GM18508 (cell line): ENCODE results near the gene SH3BP4.

Experiments
- ATAC-seq: cut with Tn5 transposase; IDR thresholded peaks from one replicate; pipeline ENCODE4 v1.9.1; 2021; ENCODE audit warnings: moderate number of reproducible peaks; ENCODE audit not compliant: insufficient read depth, unreplicated experiment

SH3BP4 gene

DNA sequence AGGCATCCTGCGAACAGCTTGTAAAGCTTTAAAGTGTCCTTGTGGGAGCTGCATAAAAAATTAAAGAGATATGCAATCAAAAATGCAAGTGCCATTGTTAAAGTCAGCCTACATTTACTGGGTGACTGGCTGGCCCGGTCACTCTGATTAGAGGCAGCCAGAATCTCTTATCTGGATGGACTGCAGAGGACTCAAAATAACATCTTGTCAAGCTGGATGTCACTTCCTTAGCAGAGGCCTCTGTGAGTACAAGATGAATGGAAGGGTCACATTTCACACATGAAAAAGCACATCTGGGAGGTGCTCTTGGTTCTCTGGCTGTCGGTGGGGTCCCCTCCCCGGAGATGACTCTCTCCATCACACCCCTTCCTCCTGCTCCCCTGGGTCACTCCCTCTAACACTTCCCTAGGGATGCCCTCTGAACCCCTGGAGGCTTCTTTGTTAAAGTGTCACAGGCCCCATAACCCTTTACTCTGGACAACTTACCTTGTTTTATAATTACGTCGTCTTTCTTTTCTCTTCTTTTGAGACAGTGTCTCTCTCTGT is 122.1 kb downstream of the SH3BP4 start:
- no peak for ATAC-seq

DNA sequence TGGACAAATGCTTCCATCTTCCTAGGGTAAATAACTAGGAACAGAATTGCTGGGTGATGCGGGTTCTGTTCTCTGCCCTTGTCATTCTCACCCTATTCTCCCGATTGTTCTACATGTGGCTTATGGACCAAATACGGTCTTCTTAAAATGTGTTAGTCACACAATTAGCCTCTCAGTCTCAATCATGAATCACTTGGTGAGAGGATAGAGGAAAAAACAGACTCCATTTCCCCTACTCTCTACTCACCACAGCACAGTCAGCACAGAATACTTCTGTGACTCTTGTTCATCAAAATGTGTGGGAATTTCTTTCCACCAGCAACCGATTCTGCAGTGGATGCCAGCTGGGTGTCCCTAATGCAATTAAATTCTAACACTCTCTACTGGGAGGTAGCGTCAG is 125.2 kb downstream of the SH3BP4 start:
- no peak for ATAC-seq

DNA sequence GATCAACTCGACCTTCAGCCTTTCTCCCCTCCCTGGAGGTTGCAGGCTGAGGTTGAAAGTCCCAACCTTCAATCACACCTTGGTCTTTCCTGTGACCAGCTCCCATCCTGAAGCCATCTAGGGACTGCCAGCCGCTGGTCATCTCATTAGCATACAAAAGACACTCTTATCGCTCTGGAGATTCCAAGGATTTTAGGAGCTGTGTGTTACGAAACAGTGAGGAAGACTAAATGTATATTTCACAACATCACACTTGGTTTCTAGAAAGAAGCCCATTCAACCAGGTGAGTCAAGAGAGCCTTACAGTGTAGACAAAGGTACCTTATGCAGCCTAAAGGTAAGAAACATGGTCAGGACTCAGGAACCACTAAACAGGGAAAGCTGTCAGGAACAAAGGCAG is 126.4 kb downstream of the SH3BP4 start:
- ATAC-seq, result no peak

DNA sequence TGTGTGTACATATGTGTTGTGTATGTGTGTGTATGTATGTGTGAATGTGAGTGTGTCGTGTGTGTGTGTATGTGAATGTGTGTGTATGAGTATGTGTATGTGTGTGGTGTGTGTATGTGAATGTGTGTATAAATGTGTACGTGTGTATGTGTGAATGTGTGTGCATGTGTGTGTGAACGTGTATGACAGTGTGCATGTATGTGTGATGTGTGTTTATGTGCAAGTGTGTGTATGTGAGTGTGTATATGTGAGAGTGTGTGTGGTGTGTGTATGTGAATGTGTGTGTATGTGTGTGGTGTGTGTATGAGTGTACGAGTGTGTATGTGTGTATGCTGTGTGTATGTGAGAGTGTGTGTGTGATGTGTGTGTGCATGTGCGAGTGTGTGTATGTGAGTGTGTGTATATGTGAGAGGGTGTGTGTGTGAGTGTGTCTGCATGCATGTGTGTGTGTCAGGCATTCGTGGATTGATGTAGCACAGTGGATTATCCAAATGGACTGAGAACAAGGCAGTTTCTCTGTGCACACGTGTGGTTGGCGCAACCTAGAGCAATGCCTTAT is 127.2 kb downstream of the SH3BP4 start:
- no peak for ATAC-seq

DNA sequence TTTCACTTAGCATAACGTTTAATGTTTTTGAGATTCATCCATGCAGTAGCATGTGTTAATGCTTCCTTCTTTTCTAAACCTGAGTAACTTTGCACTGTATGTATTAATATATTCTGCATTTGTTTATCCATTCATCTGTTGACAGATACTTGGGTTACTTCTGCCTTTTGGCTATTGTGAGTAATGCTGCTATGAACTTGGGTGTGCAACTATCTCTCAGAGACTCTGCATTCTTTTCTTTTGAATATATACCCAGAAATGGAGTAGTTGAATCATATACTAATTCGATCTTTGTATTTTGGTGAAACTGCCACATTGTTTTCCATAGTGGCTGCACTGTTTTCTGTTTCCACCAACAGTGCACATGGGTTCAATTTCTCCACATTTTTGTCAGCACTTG is 128.3 kb downstream of the SH3BP4 start:
- no peak for ATAC-seq

DNA sequence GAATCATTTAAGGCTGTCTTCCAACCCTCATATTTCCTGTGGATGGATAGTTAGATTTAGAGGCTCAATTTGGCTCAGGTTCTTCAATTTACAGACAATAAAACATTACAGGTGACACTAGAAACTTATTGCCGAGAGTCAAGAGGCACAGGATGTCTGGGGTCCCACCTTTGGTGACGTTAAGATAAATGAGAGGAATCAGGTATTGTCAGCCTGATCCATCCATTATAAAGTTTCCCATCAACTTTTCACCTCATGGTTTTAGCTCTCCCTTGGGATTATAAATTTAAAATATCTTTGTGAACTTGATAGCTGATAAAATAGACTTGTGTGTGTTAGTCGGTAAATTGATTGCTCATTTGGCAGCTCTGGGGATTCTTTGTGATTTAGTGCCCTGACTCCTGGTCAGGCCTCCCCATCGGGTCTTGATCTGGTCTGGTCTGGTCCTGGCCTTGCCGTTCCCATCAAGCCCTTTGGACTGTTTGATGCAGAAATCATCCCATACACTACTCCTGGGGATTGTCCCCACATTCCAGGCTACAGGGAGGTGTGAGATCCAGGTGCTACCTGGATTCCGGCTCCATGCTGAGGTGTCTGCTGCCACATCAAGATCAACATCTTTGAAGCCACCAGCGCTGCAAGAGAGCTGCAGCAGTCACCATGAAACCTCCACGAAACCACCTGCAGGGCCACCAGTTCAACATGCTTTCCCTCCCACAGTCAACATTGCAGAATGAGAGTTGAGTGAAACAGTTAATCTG is 130.9 kb downstream of the SH3BP4 start:
- no peak for ATAC-seq

DNA sequence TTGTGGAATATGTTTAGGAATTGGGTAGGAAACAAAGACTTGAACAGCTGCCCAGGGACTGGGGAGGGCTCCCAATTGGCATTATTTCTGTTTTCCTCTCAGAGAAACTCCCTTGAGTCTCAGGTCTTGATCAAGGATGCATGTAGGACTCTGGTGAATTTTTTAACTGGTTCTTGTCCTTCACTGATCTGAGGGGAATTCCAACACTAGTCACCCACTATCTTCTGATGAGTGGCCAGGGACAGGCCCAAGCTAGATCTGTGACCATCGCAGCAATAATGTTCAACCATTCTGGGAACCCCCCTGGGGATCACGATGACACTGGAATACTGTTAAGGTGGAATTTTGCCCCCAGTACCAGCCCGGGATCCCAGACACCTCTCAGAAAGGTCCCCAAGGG is 132.0 kb downstream of the SH3BP4 start:
- no peak for ATAC-seq

DNA sequence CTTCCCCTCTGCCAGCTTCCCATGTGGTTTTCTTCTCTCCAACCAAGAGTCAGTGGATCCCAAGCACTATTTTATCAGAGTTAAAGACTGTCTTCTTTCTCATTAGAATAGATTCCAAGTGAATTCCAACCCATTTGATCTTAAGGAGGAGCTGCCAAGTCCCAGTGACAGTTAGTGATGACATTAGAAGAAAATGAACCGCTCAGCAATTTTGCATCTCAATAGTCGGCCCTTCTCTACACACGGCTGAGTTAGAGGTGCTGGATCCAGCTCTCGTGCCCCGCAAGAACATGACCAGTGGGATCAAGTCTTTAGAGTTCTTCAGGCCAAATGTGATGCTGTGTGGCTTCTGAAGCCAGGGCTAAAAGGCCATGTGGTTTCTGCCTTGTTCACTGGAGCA is 132.6 kb downstream of the SH3BP4 start:
- no peak for ATAC-seq

DNA sequence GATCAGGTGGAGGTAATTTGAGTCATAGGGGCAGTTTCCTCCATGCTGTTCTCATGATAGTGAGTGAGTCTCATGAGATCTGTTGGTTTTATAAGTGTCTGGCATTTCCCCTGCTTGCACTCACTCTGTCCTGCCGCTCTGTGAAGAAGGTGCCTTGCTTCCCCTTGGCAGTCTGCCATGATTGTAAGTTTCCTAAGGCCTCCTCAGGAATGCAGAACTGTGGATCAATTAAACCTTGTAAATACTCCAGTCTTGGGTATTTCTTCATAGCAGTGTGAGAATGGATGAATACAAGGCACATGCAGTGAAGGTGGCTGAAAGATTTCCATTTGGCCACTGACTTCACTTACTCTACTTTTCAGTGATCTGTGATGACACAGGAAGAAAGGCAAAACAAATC is 133.7 kb downstream of the SH3BP4 start:
- no peak for ATAC-seq

DNA sequence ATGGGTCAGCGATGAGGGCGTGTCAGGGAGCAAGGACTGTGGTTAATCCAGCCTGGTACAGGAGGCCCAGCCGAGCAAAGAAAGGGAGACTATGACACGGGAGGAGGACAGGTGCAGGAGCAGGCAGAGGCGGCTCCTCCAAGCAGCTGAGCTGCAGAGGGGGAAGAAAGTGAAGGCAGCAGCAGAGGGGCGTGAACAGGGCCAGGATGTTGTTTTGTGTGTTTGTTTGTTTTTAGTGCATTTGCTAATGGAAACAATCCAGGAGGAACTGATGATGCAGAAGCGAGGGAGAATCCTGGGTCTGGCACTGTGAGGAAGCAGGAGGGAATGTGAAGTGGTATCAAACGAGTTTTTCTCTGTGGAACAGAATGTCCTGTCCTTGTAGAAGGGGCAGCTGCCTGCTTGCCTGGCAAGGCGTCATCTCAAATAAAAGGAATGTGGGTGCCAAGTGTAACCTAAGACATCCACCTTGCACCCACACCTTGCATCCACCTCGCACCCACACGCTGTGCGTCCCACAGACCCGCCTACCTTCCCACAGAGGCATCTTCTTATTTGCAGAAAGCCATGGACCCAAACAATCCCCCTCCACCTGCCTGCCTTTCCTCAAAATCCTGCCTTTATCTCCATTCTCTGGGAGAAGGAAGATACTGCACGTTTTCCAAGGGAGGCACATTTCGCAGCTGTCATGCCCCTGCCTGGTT is 134.8 kb downstream of the SH3BP4 start:
- ATAC-seq, result no peak

DNA sequence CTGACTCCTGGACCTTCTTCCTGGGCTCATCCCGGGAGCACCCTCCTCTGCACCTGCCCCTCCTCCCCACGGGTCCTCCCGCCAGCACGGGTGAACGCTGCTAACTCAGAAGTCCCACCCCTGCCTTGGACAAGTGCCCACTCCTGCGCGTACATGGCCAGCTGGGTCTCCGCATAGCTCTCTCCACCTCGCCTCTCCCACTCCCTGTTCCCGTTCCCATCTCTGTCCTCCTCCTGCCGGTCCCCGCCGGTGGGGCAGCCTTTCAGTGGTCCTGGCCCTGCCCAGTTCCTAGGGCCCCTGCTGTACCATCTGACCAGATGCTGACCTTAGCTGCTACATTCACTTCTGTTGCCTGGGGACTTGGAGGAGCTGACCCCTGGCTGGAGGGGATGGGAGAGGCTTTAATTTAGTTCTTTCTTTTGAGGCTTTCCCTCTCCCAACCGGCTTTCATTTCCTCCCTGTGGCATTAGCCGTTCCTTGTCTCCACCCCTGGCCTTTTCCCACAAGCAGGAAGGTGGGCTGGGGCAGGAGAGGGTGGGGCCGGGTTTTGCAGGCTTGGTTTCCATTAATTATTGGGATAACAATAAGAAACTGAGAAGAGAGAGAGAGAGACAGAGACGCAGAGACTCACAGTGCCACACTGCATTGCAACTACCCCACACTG is 136.1 kb downstream of the SH3BP4 start:
- ATAC-seq, result no peak

DNA sequence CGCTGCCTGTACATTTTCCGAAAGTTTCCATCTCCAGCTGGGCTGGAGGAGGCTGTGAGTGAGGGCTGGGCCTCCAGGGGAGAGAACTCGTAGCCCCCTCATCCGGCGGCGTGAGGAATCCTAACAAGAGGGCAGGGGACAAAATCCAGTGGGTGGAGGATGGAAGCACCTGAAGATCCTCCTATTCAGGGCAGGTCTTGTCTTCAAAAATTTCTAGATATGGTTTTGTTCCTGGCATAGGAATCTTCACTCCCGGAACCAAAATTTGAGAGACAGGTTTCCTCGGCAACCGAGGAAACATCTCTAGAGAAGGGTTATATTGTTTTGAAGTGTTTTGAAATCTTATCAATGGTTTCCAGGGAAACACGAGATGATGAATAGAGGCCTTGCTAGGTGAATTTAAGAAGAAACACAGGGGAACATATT is 136.7 kb downstream of the SH3BP4 start:
- ATAC-seq, result no peak

DNA sequence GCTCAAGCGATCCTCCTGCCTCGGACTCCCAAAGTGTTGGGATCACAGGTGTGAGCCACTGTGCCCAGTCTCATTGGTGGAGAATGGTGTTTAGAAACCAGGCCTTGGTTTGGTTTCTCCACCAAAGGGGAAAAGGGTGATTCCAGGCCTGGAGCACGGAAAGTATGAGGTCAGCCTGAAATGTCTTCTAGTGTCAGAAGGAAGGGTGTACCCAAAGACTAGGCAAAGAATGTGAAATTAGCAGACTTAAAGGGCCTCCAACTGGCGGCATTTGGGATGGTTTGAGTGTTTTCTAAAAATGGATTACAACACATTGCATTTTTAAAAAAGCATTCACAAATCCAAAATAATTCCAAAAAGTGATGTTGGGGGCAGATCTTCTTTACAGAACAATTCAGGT is 139.6 kb downstream of the SH3BP4 start:
- ATAC-seq, result no peak

DNA sequence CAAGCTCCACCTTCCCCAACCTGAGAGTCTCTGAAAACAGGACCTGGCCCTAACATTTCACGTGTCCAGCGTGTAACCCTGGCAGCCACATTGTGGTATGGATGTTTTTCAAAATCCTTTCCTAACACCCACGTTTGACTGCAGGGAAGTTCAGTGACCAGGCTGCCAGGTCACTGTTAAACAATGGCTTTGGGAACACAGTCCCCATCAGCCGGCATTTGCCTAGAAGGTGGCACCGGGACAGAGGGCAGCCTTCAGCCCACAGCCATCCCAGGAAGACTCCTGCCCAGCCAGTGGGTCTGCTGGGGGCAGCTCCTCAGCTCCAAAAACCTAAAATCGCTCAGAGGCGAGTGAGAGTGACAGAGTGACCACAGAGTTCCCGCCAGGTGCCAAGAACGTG is 140.2 kb downstream of the SH3BP4 start:
- ATAC-seq, result no peak

DNA sequence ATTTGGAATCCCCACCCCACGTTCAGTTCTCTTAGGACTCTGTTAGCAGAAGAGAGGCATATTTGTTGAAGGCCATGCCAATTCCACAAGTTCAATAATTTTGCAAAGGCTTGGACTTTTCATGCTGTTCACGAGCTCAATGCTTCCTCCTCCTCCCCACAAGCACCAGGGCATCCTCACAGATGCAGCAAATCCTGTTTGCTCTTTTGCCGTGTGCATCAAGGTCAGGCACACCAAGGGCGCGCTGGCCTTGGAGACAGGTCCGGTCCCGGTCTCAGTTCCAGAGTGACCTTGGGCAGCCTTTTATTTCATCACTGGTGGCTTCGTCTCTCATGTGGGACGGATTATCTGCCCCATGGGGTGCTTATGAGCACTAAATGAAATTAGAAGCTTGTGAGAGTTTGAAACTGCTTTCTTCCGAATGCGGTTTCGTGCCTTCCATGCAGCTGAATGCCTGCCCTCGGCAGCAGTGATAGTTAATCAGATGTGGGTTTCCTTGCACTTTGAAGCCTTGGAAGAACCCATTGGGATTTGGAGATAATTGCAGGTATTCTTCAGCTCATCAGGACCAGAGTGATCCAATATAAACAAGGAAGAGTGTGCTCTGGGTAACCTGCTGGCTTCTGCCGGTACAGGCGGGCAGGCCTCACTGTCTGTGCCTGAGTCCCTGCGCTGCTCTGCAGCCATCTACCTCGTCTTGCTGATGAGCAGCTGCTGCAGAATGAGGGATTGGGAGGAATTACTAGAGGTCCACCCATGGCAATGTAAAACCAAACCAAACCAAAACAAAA is 140.8 kb downstream of the SH3BP4 start:
- no peak for ATAC-seq

DNA sequence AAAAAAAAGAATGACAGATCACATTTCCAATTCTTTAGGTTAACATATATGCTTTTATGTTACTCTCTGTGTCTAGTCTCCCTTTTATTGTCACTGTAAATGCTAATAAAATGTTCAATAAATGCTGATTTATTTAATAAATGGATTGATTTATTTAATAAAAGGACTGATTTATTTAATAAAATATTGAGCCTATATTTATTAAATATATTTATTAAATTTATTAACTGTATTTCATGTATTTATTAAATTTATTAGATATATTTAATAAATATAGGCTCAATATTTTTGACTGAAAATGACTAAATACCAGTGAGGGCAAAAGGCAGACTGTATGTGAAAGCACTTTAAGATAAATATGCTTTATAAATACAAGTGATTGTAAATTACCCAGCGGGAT is 142.6 kb downstream of the SH3BP4 start:
- ATAC-seq, result no peak

DNA sequence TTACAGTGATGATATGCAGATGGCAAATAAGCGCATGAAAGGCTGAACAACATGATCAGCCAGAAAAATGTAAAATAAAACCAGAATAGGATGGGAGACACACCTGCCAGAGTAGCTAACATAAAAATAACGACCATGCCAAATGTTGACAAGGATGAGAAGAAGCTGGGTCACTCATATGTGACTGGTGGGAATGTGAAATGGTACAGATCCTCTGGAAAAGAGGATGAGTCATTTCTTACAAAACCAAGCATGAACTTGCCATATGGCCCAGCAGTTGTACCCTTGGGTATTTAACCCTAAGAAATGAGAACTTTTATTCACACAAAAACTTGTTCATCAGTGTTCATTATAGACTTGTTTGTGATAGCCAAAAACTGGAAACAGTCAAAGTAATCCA is 143.8 kb downstream of the SH3BP4 start:
- no peak for ATAC-seq

DNA sequence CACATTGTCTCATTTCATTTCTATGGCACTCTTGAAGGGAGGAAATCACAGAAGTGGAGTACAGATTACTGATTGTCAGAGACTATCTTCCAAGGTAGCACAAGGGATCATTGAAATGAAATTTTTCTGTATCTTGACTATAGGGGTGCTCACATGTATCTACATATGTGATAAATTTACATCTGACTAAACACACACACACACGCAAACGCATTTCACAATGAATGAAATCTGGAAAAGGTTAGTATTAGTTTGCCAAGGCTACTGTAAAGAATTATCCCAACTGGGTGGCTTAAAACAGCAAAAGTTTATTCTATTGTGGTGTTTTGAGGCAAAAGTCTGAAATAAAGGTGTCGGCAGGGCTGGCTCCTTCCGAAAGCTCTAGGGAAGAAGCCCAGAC is 144.6 kb downstream of the SH3BP4 start:
- ATAC-seq, result no peak

DNA sequence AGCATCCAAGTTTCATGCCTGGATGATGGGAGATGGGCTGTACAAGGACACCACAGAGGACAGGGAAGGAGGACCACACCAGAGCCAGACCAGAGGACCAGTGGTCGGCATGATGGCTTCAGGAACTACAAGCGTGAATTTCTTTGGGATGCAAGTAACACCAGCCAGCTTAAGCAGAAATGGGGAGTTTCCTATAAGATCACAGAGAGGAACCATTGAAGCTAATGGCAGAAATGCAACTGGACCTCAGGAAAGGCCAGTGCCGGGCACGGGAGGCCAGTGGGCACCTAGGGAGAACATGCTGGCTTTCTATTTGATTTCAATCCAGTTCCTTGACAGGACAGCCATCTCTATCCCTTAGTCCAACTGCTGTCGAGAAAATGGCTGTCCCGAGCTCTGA is 145.4 kb downstream of the SH3BP4 start:
- no peak for ATAC-seq

DNA sequence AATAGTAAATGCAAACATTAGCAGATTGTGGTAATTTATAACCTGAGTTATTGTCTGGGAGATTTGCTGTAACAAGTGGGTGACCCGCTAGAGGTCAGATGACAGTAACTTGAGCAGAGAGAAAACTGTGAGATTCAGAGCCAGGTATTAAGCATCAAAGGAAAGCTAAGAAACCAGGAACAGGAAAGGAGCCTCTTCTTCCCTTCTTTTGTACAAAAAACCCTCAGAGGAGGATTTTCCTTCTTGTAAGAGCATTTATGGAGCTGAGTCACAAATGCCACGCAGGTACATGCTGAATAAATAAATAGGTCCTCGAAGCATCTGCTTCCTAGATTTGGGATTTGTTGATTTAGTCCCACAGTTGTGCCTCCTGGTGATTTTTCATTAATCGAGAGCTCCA is 146.5 kb downstream of the SH3BP4 start:
- no peak for ATAC-seq
